OCI-LY3 (cell line): ENCODE results near the gene MYO3A.

ENCODE experiments used
- H2AFZ ChIP-seq: fragments of 200-600, 300-600 bp; shearing (Covaris generic); 2 replicates; pipeline ENCODE4 v1.6.0; 2014; ENCODE audit warnings: antibody characterized with exemption, low read depth, low read length
- H3K27ac ChIP-seq: fragments of 200-600, 300-600 bp; sonication (generic); 2 replicates; pipeline ENCODE4 v1.5.1; 2014; ENCODE audit warnings: mild to moderate bottlenecking, low read length, moderate library complexity, mixed read lengths
- H3K27me3 ChIP-seq: fragments of 200-600, 300-600 bp; sonication (generic); 2 replicates; pipeline ENCODE4 v1.6.1; 2014; ENCODE audit warnings: low read depth, low read length, mixed read lengths
- H3K36me3 ChIP-seq: fragments of 200-600, 300-600 bp; sonication (generic); replicated peaks from 2 replicates; pipeline ENCODE3; 2014; ENCODE audit warnings: low read depth, low read length, mixed read lengths
- H3K4me1 ChIP-seq: fragments of 300-600, 200-600 bp; sonication (generic); 2 replicates; pipeline ENCODE4 v1.6.1; 2014; ENCODE audit warnings: low read length, mixed read lengths
- H3K4me2 ChIP-seq: fragments of 200-600, 300-600 bp; sonication (generic); 2 replicates; pipeline ENCODE4 v1.6.1; 2014; ENCODE audit warnings: low read length, mixed read lengths
- H3K4me3 ChIP-seq: fragments of 300-600, 200-600 bp; sonication (generic); 2 replicates; pipeline ENCODE4 v1.5.1; 2014; ENCODE audit warnings: antibody characterized with exemption, mild to moderate bottlenecking, low read length, moderate library complexity
- H3K79me2 ChIP-seq: fragments of 300-600, 200-600 bp; shearing (Covaris generic); 2 replicates; pipeline ENCODE4 v1.6.1; 2014; ENCODE audit warnings: mild to moderate bottlenecking, low read length, mixed read lengths
- H3K9ac ChIP-seq: fragments of 300-600, 200-600 bp; shearing (Covaris generic); 2 replicates; pipeline ENCODE4 v1.6.0; 2014; ENCODE audit warnings: mild to moderate bottlenecking, low read length, moderate library complexity
- H3K9me3 ChIP-seq: fragments of 200-600, 300-600 bp; shearing (Covaris generic); 2 replicates; pipeline ENCODE4 v1.6.1; 2014; ENCODE audit warnings: low read length, mixed read lengths; ENCODE audit not compliant: insufficient read depth
- H4K20me1 ChIP-seq: fragments of 200-600, 300-600 bp; sonication (generic); 2 replicates; pipeline ENCODE4 v1.6.1; 2016; ENCODE audit warnings: low read length, mixed read lengths; ENCODE audit not compliant: insufficient read depth
- EZH2phosphoT487 ChIP-seq: fragments of 200-600 bp; shearing (Covaris generic); IDR thresholded peaks from 2 replicates; pipeline ENCODE4 v1.6.1; 2018; ENCODE audit warnings: antibody characterized with exemption, mixed run types, low read depth
- TF ChIP-seq, protein P1 (sequence below): fragments of 200-600, 300-600 bp; sonication (generic); IDR thresholded peaks from 2 replicates; pipeline ENCODE4 v1.5.1; 2014; ENCODE audit warnings: antibody characterized with exemption, low read length, low read depth

The MYO3A gene

GRCh38 chr10:25959540-25960232, 25.7 kb downstream of the MYO3A start:
- TF ChIP-seq, protein P1, sequence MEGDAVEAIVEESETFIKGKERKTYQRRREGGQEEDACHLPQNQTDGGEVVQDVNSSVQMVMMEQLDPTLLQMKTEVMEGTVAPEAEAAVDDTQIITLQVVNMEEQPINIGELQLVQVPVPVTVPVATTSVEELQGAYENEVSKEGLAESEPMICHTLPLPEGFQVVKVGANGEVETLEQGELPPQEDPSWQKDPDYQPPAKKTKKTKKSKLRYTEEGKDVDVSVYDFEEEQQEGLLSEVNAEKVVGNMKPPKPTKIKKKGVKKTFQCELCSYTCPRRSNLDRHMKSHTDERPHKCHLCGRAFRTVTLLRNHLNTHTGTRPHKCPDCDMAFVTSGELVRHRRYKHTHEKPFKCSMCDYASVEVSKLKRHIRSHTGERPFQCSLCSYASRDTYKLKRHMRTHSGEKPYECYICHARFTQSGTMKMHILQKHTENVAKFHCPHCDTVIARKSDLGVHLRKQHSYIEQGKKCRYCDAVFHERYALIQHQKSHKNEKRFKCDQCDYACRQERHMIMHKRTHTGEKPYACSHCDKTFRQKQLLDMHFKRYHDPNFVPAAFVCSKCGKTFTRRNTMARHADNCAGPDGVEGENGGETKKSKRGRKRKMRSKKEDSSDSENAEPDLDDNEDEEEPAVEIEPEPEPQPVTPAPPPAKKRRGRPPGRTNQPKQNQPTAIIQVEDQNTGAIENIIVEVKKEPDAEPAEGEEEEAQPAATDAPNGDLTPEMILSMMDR = no peak
- no peak for TF ChIP-seq EZH2phosphoT487
- no peak overlapping the region for H3K27ac ChIP-seq
- no peak overlapping the region for H3K4me3 ChIP-seq
- H4K20me1 ChIP-seq = no peaks in the 10 kb centered on the region
- H3K9ac ChIP-seq = no peak overlapping the region
- no peaks in the 10 kb centered on the region for H3K36me3 ChIP-seq
- no peaks in the 10 kb centered on the region for H3K79me2 ChIP-seq
- H3K27me3 ChIP-seq = no peaks in the 10 kb centered on the region
- no peaks in the 10 kb centered on the region for H3K9me3 ChIP-seq
- H3K4me1 ChIP-seq = no peaks in the 10 kb centered on the region
- H2AFZ ChIP-seq = no peak overlapping the region
- no peak overlapping the region for H3K4me2 ChIP-seq

DNA sequence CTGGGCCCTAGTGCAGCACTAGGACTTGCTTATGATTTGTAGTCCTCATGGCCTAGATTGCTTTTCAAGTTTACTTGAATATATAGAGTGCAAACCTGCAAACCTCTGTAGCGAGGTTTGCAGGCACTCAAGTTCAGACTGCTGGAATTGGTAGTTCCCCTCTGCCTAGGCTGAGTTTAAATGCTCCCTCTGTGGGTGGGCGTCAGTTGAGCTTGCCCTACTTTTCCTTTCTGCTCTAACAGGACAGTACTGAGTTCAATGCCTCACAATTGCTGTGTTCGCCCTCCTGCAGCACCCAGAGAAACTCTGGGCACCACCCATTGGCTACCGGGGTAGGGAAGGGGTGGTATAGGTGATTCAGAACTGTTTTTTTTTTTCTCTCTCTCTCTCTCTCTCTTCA, 31.6 kb downstream of the MYO3A start:
- no peaks in the 10 kb centered on the region for H3K36me3 ChIP-seq
- H2AFZ ChIP-seq = no peak overlapping the region
- no peak overlapping the region for H3K4me3 ChIP-seq
- no peaks in the 10 kb centered on the region for H3K9me3 ChIP-seq
- H4K20me1 ChIP-seq = no peaks in the 10 kb centered on the region
- H3K27ac ChIP-seq = no peak overlapping the region
- H3K4me1 ChIP-seq = no peaks in the 10 kb centered on the region
- H3K9ac ChIP-seq = no peak overlapping the region
- no peaks in the 10 kb centered on the region for H3K27me3 ChIP-seq
- no peak overlapping the region for H3K4me2 ChIP-seq
- no peaks in the 10 kb centered on the region for H3K79me2 ChIP-seq
- TF ChIP-seq, protein P1 = no peak
- TF ChIP-seq EZH2phosphoT487 = no peak

DNA sequence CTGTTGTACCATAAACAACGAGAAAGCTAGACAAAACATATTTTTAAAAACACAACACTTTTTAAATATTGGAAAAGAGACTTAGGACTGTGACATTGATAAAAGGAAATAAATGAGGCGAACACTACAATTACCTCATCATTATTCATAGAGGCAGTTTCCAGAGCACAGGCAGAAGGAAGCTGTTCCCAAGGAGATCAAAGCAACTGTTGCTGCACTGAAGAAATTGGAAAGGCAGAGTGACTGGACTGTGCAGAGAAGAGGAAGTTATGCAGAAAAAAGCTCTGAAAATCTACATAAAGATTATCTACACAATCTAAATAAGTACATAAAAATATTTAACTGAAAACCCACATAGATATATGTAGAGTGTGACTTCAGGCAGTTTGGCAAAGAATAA, 32.8 kb downstream of the MYO3A start:
- no peaks in the 10 kb centered on the region for H3K9me3 ChIP-seq
- TF ChIP-seq, protein P1 = no peak
- no peak for TF ChIP-seq EZH2phosphoT487
- no peak overlapping the region for H2AFZ ChIP-seq
- no peaks in the 10 kb centered on the region for H3K27me3 ChIP-seq
- H3K79me2 ChIP-seq = no peaks in the 10 kb centered on the region
- no peak overlapping the region for H3K9ac ChIP-seq
- no peak overlapping the region for H3K4me2 ChIP-seq
- no peaks in the 10 kb centered on the region for H3K36me3 ChIP-seq
- H3K4me3 ChIP-seq = no peak overlapping the region
- no peaks in the 10 kb centered on the region for H3K4me1 ChIP-seq
- no peaks in the 10 kb centered on the region for H4K20me1 ChIP-seq
- no peak overlapping the region for H3K27ac ChIP-seq

DNA sequence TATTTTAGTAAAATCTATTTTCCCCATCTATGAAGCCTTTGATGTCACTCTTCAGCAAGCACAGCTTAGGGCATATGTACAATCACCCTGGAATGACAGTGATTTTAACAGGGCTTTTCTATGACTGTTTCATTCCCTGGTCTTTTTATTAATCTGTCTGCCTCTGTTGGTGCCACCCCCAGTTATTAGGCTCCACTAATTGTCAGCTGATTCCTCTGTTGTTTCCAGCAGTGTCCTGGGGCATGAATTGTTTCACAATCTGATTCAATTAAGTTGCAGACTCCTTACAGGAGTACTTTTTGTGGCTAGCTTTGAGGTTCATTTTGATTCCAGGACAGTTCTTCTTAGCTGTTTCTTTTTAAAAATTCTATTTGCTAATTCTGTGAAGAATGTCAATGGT, 38.6 kb downstream of the MYO3A start:
- TF ChIP-seq EZH2phosphoT487 = no peak
- TF ChIP-seq, protein P1 = no peak
- H2AFZ ChIP-seq = no peak overlapping the region
- H3K4me2 ChIP-seq = no peak overlapping the region
- H3K4me3 ChIP-seq = no peak overlapping the region
- no peaks in the 10 kb centered on the region for H3K9me3 ChIP-seq
- H3K36me3 ChIP-seq = no peaks in the 10 kb centered on the region
- H3K79me2 ChIP-seq = no peaks in the 10 kb centered on the region
- H3K9ac ChIP-seq = no peak overlapping the region
- H3K27me3 ChIP-seq = no peaks in the 10 kb centered on the region
- no peaks in the 10 kb centered on the region for H3K4me1 ChIP-seq
- H4K20me1 ChIP-seq = no peaks in the 10 kb centered on the region
- no peak overlapping the region for H3K27ac ChIP-seq
